ENCODE measurements around the gene ARSG. TPM values are rescaled to one million over a fixed set of nuclear protein-coding genes. Genes with fewer than 3 reads are reported as not detected.

ARSG gene
- total RNA-seq, 2 experiments from 2014 or later: 26.1 to 53.0 TPM

DNA sequence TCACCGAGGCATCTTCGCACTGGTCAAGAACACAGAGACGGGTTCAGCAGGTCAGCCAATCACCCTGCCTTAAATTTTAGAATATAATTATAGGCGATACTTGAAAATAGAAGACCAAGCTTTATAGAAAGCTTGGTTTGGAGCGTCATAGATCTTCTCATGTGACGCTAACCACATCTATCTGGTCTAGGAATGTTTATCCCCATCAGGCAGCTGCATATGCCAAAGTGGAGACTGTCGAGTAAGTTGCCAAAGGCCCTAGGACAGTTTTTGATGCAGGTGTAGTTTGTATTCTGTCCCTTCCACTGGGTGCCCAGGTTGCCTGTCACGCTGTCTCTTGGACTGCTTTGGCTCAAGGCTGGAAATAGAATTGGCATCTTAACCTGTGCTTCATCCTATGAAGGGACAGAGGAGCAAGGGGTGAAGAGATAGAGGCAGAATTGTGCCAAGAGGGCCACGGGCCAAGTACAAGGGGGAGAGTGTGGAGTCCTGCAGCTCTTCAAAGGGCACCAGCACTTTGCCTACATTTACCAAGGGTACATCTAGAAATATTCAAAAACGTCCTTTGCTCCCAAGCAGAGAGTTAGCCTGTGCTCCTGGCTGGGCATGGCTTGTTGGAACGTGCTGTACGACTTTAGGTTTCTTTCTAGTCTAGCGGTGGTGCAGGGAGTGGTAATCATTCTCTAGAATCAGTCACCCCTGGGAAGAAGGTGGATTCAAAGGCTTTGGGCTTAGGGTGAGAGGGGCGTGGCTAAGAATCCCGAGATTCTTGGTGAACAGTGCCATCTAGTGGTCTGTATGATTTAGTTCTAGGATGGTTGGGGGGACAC, 171.3 kb downstream of the ARSG start:
- ChIA-PET POLR2A (interaction anchor here (0.8 to 1.6 kb wide), 10 partner anchors 25 to 658 kb away, joined by 3 to 8 read pairs (median 3); no protein-coding TSS in a partner anchor), CTCF (ENCODE audit: unreplicated experiment) (interaction anchor here (0.7 to 1.2 kb wide), 5 partner anchors 22 to 64 kb away, joined by 3 to 5 read pairs (median 3); no protein-coding TSS in a partner anchor)
- intact Hi-C loops (cut with micrococcal nuclease; ENCODE audit: unreplicated experiment): loop anchor here (1.0 kb wide), 5 partner anchors 26 to 258 kb away; no protein-coding TSS in a partner anchor
- H3K4me3 ChIP-seq (ENCODE audit: low read depth, low read length, poor library complexity, severe bottlenecking): peak overlapping the region; percentile 18
- H3K9me2 ChIP-seq (ENCODE audit: insufficient read depth, low read length): no peaks in the 10 kb centered on the region
- H3K79me2 ChIP-seq (ENCODE audit: insufficient read depth, low read depth, low read length): no peaks in the 10 kb centered on the region; the same call in 1 of the 2 replicates
- peak overlapping the region; percentile 83 for H3K27ac ChIP-seq (ENCODE audit: low read depth, low read length, poor library complexity, severe bottlenecking)
- DNase-seq (ENCODE audit: low spot score): peak; percentile 97
- H3K36me3 ChIP-seq (ENCODE audit: insufficient read depth, low read length): peaks cover 3% of the 10 kb centered on the region; the same call in 1 of the 2 replicates
- peak overlapping the region; percentile 72; the same call in 1 of the 2 replicates for H2AFZ ChIP-seq (ENCODE audit: low read length)
- H4K20me1 ChIP-seq (ENCODE audit: insufficient read depth, low read length): no peaks in the 10 kb centered on the region
- no peak for TF ChIP-seq EZH2phosphoT487 (IDR thresholded peaks at IDR 0.05; ENCODE audit: borderline replicate concordance, low read depth, low read length)
- TF ChIP-seq, protein P1, sequence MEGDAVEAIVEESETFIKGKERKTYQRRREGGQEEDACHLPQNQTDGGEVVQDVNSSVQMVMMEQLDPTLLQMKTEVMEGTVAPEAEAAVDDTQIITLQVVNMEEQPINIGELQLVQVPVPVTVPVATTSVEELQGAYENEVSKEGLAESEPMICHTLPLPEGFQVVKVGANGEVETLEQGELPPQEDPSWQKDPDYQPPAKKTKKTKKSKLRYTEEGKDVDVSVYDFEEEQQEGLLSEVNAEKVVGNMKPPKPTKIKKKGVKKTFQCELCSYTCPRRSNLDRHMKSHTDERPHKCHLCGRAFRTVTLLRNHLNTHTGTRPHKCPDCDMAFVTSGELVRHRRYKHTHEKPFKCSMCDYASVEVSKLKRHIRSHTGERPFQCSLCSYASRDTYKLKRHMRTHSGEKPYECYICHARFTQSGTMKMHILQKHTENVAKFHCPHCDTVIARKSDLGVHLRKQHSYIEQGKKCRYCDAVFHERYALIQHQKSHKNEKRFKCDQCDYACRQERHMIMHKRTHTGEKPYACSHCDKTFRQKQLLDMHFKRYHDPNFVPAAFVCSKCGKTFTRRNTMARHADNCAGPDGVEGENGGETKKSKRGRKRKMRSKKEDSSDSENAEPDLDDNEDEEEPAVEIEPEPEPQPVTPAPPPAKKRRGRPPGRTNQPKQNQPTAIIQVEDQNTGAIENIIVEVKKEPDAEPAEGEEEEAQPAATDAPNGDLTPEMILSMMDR (conservative IDR thresholded peaks at IDR 0.05; ENCODE audit: low read length): peak; percentile 97
- peak overlapping the region; percentile 92 for H3K4me2 ChIP-seq (ENCODE audit: low read length)
- peaks cover 69% of the 10 kb centered on the region for H3K4me1 ChIP-seq (ENCODE audit: insufficient read depth, low read length, poor library complexity, severe bottlenecking)
- peaks cover 10% of the 10 kb centered on the region for H3K9me3 ChIP-seq (ENCODE audit: low read length)
- BruUV-seq (replicated peaks): no TSS peak

DNA sequence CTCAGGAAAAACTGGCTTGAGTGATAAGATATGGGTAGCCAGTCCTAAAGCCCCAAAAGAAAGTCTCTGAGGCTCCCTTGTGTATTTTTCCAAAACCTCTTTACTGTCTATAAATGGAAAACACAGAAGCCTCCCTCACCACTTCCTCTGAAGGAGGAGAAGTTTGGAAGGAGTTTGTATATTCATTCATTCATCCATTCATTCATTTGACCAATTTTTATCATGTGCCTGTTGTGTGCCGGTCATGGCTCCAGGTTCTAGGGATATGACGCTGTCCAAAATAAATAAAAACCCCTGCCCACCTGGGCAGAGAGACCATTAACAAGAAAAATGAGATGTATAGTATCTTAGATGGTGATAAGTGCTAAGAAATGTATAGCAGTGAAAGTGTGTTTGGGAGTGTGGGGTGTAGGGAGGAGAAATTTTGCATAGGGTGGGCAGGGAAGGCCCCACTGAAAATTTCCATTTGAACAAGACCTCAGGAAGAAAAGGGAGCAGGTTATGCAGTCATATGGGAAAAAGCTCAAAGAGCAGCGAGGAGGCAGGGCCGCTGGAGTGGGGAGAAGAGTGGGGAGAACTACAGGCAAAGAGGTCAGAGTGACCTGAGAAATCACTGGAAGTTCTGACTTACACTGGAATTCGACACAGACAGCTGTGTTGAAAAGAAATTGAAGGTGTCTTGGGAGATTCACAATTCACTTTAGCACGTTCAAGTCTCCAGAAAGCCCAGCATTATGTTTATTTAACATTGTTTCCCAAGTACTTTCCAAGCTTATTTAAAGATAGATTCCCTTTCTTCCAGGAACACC, 172.1 kb downstream of the ARSG start:
- peaks cover 64% of the 10 kb centered on the region for H3K4me1 ChIP-seq (ENCODE audit: insufficient read depth, low read length, poor library complexity, severe bottlenecking)

More for the DNA sequence above, 172.1 kb downstream of the ARSG start:
- H2AFZ ChIP-seq (ENCODE audit: low read length): peak overlapping the region; percentile 72; the same call in 1 of the 2 replicates
- H3K9me2 ChIP-seq (ENCODE audit: insufficient read depth, low read length): no peaks in the 10 kb centered on the region
- no peaks in the 10 kb centered on the region; the same call in 1 of the 2 replicates for H3K79me2 ChIP-seq (ENCODE audit: insufficient read depth, low read depth, low read length)
- no peak overlapping the region for H3K4me3 ChIP-seq (ENCODE audit: low read depth, low read length, poor library complexity, severe bottlenecking)
- no peaks in the 10 kb centered on the region for H4K20me1 ChIP-seq (ENCODE audit: insufficient read depth, low read length)
- DNase-seq (ENCODE audit: low spot score): no peak
- no peak overlapping the region for H3K4me2 ChIP-seq (ENCODE audit: low read length)
- peaks cover 3% of the 10 kb centered on the region; the same call in 1 of the 2 replicates for H3K36me3 ChIP-seq (ENCODE audit: insufficient read depth, low read length)
- CTCF ChIA-PET (ENCODE audit: unreplicated experiment): interaction anchor here (1.0 to 1.1 kb wide), 4 partner anchors 26 to 290 kb away, joined by 3 read pairs; no protein-coding TSS in a partner anchor
- intact Hi-C loops (cut with micrococcal nuclease; ENCODE audit: unreplicated experiment): loop anchor here (1.0 kb wide), 5 partner anchors 27 to 259 kb away; no protein-coding TSS in a partner anchor
- TF ChIP-seq, protein P1 (conservative IDR thresholded peaks at IDR 0.05; ENCODE audit: low read length): peak; percentile 58; the same call in 1 of the 2 replicates
- no peak for TF ChIP-seq EZH2phosphoT487 (IDR thresholded peaks at IDR 0.05; ENCODE audit: borderline replicate concordance, low read depth, low read length)
- no peak overlapping the region for H3K27ac ChIP-seq (ENCODE audit: low read depth, low read length, poor library complexity, severe bottlenecking)
- peaks cover 17% of the 10 kb centered on the region for H3K9me3 ChIP-seq (ENCODE audit: low read length)
- BruUV-seq (replicated peaks): no TSS peak
- POLR2A ChIA-PET: interaction anchor here (0.5 to 1.6 kb wide), 6 partner anchors 10 to 409 kb away, joined by 3 to 8 read pairs (median 4); no protein-coding TSS in a partner anchor
